Stimulated activated CD4-positive, alpha-beta T cell treated with anti-CD3 and anti-CD28 coated beads, Interleukin-4, amount 100 ng/mL, for 4 hours (primary cell): ENCODE data around the gene CDK12.
"Not testable (repeated sequence)": the region's sequence is repeated elsewhere in the genome, so short reads cannot be mapped to it uniquely, and the experiment has no call there.

Experiments used
- DNase-seq, 2 experiments: peaks; one replicate each; pipeline ENCODE4 v3.0.0-alpha.2; 2020

Gene CDK12

GRCh38 chr17:39507511-39507910 lies 46.2 kb downstream of the CDK12 start:
- DNase-seq, result no peak

GRCh38 chr17:39508987-39509386 lies 47.7 kb downstream of the CDK12 start:
- no peak for DNase-seq

- DNase-seq, result no peak
Measured at GRCh38 chr17:39513309-39513708, 52.0 kb downstream of the CDK12 start.

GRCh38 chr17:39513915-39514314 lies 52.6 kb downstream of the CDK12 start:
- DNase-seq, result no peak

GRCh38 chr17:39517224-39517623 lies 55.9 kb downstream of the CDK12 start:
- no peak for DNase-seq

- DNase-seq, result no peak
Measured at GRCh38 chr17:39525801-39526506, 64.7 kb downstream of the CDK12 start.

- DNase-seq, result no peak
Measured at GRCh38 chr17:39527220-39527813, 66.0 kb downstream of the CDK12 start.

- no peak for DNase-seq
Measured at GRCh38 chr17:39529455-39529854, 68.2 kb downstream of the CDK12 start.

- no peak for DNase-seq
Measured at GRCh38 chr17:39530513-39530912, 69.2 kb downstream of the CDK12 start.

- DNase-seq, result no peak
Measured at GRCh38 chr17:39531252-39531651, 70.0 kb downstream of the CDK12 start.

GRCh38 chr17:39533891-39534290 lies 72.6 kb downstream of the CDK12 start:
- DNase-seq, result no peak

- DNase-seq, result no peak
Measured at GRCh38 chr17:39534768-39535405, 73.6 kb downstream of the CDK12 start.

GRCh38 chr17:39536468-39536867 lies 75.2 kb downstream of the CDK12 start:
- DNase-seq, result no peak

GRCh38 chr17:39537364-39537763 lies 76.1 kb downstream of the CDK12 start:
- DNase-seq, result not testable (repeated sequence)

GRCh38 chr17:39538866-39539265 lies 77.6 kb downstream of the CDK12 start:
- DNase-seq, result no peak

GRCh38 chr17:39540611-39541010 lies 79.3 kb downstream of the CDK12 start:
- DNase-seq, result no peak

GRCh38 chr17:39541652-39542051 lies 80.4 kb downstream of the CDK12 start:
- no peak for DNase-seq

- no peak for DNase-seq
Measured at GRCh38 chr17:39543176-39543575, 81.9 kb downstream of the CDK12 start.

- no peak for DNase-seq
Measured at GRCh38 chr17:39543664-39544063, 82.4 kb downstream of the CDK12 start.

- DNase-seq, result not testable (repeated sequence)
Measured at GRCh38 chr17:39544361-39544760, 83.1 kb downstream of the CDK12 start.

- peak; percentile 60 to 71 for DNase-seq
Measured at GRCh38 chr17:39547713-39548478, 86.6 kb downstream of the CDK12 start.

- no peak for DNase-seq
Measured at GRCh38 chr17:39548494-39549225, 87.4 kb downstream of the CDK12 start.
